OCI-LY7 (cell line): Measurements from ENCODE around the gene ZBTB3.

Experiments used
- EZH2phosphoT487 ChIP-seq: fragments of 200-600 bp; sonication (generic); IDR thresholded peaks from 2 replicates; pipeline ENCODE4 v1.6.1; 2018; ENCODE audit warnings: low read depth, borderline replicate concordance, mild to moderate bottlenecking, mixed run types, antibody characterized with exemption, low read length, moderate library complexity, mixed read lengths
- TF ChIP-seq, protein P1 (sequence below): fragments of 200-600 bp; sonication (generic); conservative IDR thresholded peaks from 2 replicates; pipeline ENCODE4 v1.5.1; 2014; ENCODE audit warnings: mild to moderate bottlenecking, antibody characterized with exemption, low read length, moderate library complexity, mixed read lengths

DNA sequence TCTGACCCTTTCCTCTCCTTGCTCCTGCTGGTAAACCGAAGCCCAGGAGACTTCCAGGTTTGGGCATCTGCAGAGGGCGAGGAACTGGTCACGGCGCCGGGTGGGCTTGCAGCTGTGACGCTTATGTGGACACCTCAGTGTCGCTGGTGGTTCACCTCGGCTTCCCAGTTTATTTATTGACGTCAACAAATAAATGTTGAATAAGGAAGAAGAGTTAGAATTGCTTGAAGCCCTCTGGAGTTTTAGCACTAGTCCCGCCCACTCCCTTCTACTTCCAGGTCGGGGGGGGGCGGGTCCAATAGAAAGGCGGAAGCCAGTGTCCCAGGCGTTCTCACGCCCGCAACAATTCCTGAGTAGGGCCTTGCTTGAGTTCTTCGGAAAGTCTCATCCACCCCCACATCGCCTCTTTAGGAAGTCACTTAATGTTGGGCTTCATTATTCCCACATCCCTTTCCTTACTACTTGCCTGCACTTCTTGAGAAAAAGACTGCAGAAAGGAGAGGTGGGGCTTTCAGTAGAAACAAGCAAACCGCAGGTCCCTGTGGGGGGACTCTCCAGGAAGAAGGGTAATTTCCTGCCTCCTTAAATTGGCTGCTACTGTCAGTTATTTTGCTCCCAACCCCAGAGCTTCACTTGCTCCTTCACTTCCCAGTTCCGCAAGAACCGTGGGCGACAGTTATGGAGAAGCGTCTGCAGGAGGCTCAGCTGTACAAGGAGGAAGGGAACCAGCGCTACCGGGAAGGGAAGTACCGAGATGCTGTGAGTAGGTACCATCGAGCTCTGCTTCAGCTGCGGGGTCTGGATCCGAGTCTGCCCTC, 25.6 kb downstream of the ZBTB3 start, which contains the start of gene TTC9C:
- TF ChIP-seq, protein P1, sequence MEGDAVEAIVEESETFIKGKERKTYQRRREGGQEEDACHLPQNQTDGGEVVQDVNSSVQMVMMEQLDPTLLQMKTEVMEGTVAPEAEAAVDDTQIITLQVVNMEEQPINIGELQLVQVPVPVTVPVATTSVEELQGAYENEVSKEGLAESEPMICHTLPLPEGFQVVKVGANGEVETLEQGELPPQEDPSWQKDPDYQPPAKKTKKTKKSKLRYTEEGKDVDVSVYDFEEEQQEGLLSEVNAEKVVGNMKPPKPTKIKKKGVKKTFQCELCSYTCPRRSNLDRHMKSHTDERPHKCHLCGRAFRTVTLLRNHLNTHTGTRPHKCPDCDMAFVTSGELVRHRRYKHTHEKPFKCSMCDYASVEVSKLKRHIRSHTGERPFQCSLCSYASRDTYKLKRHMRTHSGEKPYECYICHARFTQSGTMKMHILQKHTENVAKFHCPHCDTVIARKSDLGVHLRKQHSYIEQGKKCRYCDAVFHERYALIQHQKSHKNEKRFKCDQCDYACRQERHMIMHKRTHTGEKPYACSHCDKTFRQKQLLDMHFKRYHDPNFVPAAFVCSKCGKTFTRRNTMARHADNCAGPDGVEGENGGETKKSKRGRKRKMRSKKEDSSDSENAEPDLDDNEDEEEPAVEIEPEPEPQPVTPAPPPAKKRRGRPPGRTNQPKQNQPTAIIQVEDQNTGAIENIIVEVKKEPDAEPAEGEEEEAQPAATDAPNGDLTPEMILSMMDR: no peak; the same call in 1 of the 2 replicates
- TF ChIP-seq EZH2phosphoT487: no peak
